ENCODE results near the gene HIPK1.
"Not testable (repeated sequence)": the region's sequence is repeated elsewhere in the genome, so short reads cannot be mapped to it uniquely, and the experiment has no call there.

The HIPK1 gene

DNA sequence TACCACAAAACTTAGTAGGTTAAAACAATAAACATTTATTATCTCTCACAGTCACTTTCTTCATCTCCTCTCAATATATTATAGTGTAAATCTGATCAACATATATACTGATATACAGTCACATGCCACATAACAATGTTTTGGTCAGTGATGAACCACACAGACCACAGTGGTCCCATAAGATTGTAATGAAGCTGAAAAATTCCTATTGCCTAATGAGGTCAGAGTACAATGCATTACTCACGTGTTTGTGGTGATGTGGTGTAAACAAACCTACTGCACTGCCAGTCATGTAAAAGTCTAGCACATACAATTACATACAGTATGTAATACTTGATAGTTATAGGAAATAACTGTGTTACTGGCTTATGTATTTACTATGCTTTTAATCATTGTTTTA lies 80.3 kb downstream of the HIPK1 start:
- DNase-seq (ENCODE audit: insufficient read length, low spot score): no peak
- no peak for FAIRE-seq

DNA sequence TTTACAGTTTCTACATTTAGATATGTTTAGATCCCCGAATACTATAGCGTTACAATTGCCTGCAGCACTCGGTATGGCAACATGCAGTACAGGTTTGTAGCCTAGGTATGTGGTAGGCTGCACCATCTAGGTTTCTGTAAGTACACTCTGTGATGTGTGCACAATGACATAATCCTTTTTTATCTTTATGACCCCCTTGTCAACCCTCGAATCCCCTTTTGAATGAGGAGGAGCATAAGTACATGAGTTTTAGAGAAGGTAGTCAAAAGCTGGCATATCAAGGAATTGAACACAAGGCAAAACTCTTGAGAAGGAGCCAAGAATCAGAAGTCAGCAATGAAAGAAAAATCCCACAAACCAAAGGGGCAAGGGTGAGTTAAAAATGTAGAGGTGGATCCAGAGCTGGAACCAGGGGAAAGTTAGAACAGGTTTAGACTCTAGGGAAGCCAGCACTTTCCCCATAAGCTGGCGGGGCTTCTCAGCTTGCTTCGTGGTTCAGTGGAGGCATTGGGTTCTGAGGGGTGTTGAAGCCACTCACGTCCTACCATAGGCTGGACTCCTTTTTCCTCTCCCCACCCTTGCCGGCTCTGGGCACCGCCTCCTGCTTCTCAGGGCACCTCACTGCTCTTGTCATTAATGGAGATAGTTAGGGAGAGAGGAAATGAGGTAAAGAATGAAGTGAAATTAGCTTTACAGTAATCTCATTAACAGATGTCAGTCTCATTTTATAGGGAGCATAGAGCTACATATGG lies 81.5 kb downstream of the HIPK1 start:
- FAIRE-seq (no peak), DNase-seq (ENCODE audit: insufficient read length, low spot score) (no peak)
- TF ChIP-seq, protein P1, sequence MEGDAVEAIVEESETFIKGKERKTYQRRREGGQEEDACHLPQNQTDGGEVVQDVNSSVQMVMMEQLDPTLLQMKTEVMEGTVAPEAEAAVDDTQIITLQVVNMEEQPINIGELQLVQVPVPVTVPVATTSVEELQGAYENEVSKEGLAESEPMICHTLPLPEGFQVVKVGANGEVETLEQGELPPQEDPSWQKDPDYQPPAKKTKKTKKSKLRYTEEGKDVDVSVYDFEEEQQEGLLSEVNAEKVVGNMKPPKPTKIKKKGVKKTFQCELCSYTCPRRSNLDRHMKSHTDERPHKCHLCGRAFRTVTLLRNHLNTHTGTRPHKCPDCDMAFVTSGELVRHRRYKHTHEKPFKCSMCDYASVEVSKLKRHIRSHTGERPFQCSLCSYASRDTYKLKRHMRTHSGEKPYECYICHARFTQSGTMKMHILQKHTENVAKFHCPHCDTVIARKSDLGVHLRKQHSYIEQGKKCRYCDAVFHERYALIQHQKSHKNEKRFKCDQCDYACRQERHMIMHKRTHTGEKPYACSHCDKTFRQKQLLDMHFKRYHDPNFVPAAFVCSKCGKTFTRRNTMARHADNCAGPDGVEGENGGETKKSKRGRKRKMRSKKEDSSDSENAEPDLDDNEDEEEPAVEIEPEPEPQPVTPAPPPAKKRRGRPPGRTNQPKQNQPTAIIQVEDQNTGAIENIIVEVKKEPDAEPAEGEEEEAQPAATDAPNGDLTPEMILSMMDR (IDR thresholded peaks at IDR 0.05; ENCODE audit: insufficient read depth, missing control alignments): no peak

More for the DNA sequence above, 80.3 kb downstream of the HIPK1 start:
- TF ChIP-seq, protein P1 (IDR thresholded peaks at IDR 0.05; ENCODE audit: insufficient read depth, missing control alignments): no peak

DNA sequence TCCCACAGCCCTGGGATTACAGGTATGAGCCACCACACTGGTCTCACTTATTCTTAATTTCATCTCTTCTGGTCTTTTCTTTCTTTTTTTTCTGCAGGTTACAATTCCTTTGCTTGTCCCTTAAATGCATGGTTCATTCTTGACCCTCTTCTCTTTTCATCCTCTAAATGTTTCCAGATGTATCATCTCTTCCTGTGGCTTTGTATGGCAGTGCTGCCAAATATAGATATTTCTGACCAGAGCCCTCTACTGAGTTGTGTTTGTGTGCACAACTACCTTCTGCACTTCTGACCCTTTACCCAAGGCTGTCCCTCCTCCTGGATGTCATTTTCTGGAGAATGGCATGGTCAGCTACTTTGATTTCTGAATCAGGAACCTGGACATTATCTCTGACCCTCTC lies 82.7 kb downstream of the HIPK1 start:
- no peak for FAIRE-seq
- TF ChIP-seq, protein P1 (IDR thresholded peaks at IDR 0.05; ENCODE audit: insufficient read depth, missing control alignments): no peak
- DNase-seq (ENCODE audit: insufficient read length, low spot score): no peak

DNA sequence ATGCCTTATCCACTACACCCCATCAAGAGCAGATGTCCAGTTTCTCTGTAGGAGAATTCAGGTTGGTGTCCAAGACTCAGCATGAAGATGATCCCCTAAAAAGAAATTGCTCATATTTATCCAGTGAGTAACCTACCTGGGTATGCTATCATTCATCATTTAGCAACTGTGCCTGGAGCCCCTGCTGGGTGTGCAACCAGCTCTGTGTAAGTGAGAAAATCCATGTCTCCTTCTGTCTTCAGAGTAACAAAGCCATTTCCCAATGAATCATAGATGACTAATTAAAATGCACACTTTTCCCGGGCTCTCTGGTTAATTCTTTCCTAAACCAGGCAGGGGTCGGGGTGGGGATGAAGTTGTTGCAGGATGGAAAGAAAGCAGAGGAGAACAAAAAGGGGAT lies 86.0 kb downstream of the HIPK1 start:
- no peak for FAIRE-seq
- no peak for DNase-seq (ENCODE audit: insufficient read length, low spot score)
- TF ChIP-seq, protein P1 (IDR thresholded peaks at IDR 0.05; ENCODE audit: insufficient read depth, missing control alignments): no peak

DNA sequence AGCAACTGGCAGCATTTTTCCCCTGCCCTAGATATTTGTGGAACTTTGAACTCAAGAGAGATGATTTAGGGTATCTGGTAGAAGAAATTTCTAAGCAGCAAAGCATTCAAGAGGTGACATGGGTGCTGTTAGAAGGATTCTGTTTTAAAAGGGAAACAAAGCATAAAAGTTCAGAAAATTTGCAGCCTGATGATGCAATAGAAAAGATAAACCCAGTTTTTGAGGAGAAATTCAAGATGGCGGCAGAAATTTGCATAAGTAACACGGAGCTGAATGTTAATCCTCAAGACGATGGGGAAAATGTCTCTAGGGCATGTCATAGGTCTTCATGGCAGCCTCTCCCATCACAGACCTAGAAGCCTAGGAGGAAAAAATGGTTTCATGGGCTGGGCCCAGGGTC lies 90.6 kb downstream of the HIPK1 start:
- not testable (repeated sequence) for DNase-seq (ENCODE audit: insufficient read length, low spot score); FAIRE-seq

DNA sequence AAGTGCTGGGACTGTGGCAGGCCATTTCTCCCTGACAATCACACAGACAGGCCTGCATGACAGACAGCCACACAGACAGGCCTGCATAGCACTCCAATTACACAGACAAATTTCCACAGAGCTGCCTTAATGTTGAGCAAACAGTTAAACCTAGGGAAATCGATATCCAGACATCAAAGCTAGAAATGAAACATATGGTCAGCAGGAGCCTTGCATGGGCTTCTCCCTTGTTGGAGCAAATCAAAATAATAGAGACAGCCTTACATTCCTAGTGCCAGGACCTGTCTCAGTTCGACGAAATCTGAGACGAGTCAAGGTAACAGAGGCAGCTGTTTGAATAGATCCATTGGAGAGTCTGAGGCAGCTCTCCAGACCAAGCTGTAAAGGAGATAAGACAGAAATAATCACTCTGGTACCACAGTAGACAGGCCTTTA lies 92.6 kb downstream of the HIPK1 start:
- TF ChIP-seq, protein P1 (IDR thresholded peaks at IDR 0.05; ENCODE audit: insufficient read depth, missing control alignments): no peak
- FAIRE-seq: no peak

DNA sequence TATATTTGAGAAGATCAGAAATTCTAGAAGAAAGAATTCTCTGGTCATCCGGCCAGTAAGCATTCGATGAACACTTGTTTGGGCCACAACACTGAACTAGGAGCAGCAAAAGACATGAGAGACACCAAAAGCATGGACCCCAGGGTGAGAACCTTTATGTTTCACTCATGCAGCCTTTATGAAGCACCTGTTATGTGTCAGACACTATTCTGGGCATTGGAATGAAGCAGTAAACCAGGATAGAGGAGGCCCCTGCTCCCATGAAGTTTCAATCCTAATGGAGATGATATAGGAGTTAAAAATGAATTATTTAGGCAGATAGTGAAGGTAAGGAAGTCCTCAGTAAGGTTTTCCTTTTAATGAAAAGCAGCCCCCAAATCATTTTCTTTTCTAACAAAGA lies 93.8 kb downstream of the HIPK1 start:
- FAIRE-seq (no peak), DNase-seq (ENCODE audit: insufficient read length, low spot score) (no peak)
- TF ChIP-seq, protein P1 (IDR thresholded peaks at IDR 0.05; ENCODE audit: insufficient read depth, missing control alignments): no peak

More for the DNA sequence above, 92.6 kb downstream of the HIPK1 start:
- no peak for DNase-seq (ENCODE audit: insufficient read length, low spot score)
